Astrocyte of the cerebellum (primary cell): ENCODE measurements around the gene ASAH2B.
"Not testable (repeated sequence)": the region's sequence is repeated elsewhere in the genome, so short reads cannot be mapped to it uniquely, and the experiment has no call there.

Experiments used
- DNase-seq: peaks from one replicate; pipeline ENCODE4 v3.0.0-alpha.2; 2011; ENCODE audit warnings: low read depth
- H3K4me3 ChIP-seq: 2 replicates; pipeline ENCODE4 v1.5.1; 2011; ENCODE audit warnings: mild to moderate bottlenecking, low read depth, low read length, moderate library complexity
- in situ Hi-C: cut with HindIII; loops from 2 replicates; pipeline ENCODE4 v1.10.0; 2017; ENCODE audit warnings: low sequenced_read_pairs
- TF ChIP-seq, protein P1 (sequence below): IDR thresholded peaks from 2 replicates; pipeline ENCODE4 v1.5.1; 2012; ENCODE audit warnings: low read length, low read depth, moderate library complexity, mild to moderate bottlenecking; ENCODE audit errors: missing control alignments

The ASAH2B gene

GRCh38 chr10:50739618-50740292 is at the start of gene ASAH2B:
ASAH2B (plus strand) TSS chr10:50739936; CDS start chr10:50745131, 5,195 bp downstream.
- in situ Hi-C loops = no loop called here
- TF ChIP-seq, protein P1, sequence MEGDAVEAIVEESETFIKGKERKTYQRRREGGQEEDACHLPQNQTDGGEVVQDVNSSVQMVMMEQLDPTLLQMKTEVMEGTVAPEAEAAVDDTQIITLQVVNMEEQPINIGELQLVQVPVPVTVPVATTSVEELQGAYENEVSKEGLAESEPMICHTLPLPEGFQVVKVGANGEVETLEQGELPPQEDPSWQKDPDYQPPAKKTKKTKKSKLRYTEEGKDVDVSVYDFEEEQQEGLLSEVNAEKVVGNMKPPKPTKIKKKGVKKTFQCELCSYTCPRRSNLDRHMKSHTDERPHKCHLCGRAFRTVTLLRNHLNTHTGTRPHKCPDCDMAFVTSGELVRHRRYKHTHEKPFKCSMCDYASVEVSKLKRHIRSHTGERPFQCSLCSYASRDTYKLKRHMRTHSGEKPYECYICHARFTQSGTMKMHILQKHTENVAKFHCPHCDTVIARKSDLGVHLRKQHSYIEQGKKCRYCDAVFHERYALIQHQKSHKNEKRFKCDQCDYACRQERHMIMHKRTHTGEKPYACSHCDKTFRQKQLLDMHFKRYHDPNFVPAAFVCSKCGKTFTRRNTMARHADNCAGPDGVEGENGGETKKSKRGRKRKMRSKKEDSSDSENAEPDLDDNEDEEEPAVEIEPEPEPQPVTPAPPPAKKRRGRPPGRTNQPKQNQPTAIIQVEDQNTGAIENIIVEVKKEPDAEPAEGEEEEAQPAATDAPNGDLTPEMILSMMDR = no peak
- H3K4me3 ChIP-seq = peak within 1 kb of the TSS; percentile 86
- peak; percentile 63 for DNase-seq

DNA sequence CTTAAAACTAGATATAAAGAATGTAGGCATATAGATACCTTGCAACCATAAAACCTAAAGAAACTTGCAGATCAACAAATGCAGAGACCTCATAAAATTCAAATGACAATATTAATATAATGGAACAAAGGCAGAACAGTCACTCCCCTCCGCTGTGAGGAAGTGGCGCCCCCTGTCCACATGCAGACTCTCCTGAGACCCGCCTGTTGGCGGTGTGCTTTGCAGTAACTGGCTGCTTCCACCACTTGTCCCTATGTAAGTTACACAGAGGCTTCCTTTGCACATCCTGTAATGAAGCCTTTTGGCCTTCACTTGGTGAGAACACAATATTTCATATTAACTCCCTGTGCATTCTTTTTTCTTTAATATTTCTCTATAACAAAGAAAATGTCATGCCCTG is 41.9 kb upstream of the ASAH2B start:
- in situ Hi-C loops, DNase-seq, H3K4me3 ChIP-seq: not testable (repeated sequence)

DNA sequence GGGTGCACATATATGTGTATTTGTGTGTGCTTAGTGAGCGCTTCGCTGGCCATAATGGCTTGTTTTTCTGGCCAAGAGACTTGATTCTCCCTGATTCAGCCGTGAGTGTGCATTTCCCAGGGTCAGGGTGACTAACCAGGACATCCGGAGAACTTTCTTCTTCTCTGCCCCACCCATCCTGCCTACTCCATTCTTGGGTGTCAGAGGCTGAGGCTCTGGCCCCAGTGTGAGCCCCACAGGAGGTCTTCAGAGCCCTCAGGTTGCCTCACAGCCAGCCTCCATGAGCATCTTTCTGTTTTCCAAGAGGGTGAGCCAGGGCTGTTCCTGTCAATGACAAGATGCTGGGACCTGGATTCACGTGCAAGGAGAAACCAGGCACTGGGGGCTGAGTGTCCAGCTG is 37.8 kb upstream of the ASAH2B start:
- DNase-seq, H3K4me3 ChIP-seq, in situ Hi-C loops: not testable (repeated sequence)

DNA sequence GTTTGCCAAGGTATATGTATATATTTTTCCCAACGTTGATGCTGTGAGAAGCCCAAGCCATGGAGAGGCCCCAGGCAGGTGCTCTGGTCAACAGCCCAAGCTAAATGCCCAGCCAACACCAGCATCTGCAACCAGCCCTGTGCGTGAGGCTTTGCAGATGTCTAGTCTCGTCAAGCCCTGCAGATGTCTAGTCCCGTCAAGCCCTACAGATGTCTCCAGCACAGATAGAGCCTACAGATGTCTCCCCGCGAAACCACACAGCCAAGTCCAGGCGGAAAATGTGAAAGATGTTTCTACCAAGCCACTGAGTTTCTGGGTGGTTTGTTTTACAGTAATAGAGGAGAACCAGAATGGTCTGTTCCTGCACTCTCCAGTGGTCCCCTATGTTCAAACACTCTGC is 36.7 kb upstream of the ASAH2B start:
- DNase-seq, H3K4me3 ChIP-seq, in situ Hi-C loops: not testable (repeated sequence)

GRCh38 chr10:50704436-50705079 is 35.2 kb upstream of the ASAH2B start:
- H3K4me3 ChIP-seq, in situ Hi-C loops: not testable (repeated sequence)
- peak; percentile 27 for DNase-seq

GRCh38 chr10:50706006-50706405 is 33.7 kb upstream of the ASAH2B start:
- DNase-seq, H3K4me3 ChIP-seq, in situ Hi-C loops: not testable (repeated sequence)

- H3K4me3 ChIP-seq, in situ Hi-C loops, DNase-seq: not testable (repeated sequence)
Observed at GRCh38 chr10:50710241-50710640, 29.5 kb upstream of the ASAH2B start.

DNA sequence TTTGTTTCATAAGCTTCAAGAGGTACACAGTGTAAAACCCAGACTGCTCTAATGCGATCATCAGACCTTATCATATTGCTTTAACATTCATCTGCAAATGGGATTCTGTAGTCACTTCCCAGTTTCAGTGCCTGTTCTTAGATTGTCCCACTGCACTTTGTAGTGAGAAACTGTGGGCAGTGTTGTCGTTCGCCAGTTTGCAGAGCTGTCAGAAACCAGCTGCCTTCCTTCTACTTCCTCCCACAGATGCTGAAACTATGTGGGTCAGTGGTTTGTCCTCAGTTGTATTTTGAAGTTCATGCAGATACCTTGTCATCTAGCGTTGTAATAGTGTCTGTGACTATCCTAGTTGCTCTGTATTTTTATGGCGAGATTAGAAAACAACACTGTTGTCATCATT is 15.9 kb upstream of the ASAH2B start:
- DNase-seq, in situ Hi-C loops, H3K4me3 ChIP-seq: not testable (repeated sequence)

DNA sequence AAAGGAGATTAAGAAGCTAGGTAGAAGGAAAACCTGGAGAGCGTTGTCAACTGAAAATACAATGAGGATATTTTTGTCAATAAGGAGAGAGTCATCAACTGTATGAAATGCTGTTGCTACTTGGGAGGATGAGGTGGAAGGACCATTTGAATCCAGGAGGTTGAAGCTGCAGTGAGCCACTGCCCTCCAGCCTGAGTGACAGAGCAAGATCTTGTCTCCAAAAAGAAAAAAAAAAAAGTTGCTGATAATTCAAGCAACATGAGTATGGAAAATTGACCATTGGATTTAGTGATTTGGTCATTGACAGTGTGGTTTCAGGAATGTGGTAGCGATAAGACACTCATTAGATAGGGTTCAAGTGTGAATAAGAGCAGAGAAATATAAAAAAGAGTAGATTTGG is 11.6 kb upstream of the ASAH2B start:
- DNase-seq, in situ Hi-C loops: not testable (repeated sequence)

DNA sequence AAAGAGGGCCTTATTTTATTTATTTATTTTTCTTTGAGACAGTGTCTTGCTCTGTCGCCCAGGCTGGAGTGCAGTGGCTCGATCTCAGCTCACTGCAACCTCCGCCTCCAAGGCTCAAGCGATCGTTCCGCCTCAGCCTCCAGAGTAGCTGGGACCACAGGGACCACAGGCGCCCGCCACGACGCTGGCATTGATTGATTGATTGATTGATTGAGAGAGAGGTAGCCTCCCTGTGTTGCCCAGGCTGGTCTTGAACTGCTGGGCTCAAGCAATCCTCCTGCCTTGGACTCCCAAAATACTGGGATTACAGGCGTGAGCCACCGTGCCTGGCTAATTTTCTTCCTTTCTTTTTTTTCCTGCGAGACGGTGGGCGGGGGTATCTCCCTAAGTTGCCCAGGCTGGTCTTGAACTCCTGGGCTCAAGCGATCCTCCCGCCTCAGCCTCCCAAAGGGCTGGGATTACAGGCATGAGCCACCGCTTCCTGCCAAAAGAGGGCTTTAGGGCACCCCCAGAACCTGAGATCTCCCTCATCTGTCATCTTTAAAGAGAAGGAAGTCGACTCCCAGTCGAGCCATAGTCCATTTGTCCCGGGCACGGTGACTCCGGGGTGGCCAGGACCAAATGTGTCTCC is 634 bp upstream of the ASAH2B start:
- H3K4me3 ChIP-seq = peak overlapping the region; percentile 86
- in situ Hi-C loops, DNase-seq: not testable (repeated sequence)

More for the DNA sequence above, 11.6 kb upstream of the ASAH2B start:
- not testable (repeated sequence) for H3K4me3 ChIP-seq

DNA sequence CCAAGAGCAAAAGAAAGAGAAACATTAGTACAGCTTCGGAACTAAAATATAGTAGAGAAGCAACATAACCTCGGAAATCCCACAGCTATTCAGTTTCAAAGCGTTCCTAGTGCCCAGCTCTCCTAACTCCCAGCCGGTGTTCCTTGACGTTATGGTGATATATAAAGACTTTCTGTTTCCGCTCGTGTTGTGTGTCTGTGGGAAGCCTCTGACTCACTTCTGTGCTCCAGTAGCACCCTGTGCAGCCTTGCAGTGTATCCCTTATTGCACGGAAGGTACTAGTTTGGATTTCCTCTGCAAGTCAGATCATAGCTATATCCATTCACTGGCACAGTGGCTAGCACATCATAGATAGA is 535 bp downstream of the ASAH2B start:
- DNase-seq = peak; percentile 55
- TF ChIP-seq, protein P1 = no peak
- in situ Hi-C loops = no loop called here

DNA sequence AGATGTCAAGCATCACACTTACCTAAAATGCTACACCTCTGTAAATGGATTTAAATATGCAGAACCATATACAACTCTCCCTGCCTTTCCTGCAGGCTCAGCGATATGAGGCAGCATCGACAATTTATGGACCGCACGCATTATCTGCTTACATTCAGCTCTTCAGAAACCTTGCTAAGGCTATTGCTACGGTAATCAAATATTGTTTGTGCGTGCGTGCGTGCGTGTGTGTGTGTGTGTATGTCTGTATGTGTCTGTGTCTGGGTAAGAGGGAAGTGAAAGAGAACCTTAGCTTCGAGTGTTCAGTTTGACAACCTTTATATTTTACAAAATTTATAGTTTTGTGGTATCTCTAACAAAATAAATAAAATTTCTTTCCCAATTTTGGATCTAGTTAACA is 3.1 kb downstream of the ASAH2B start:
- DNase-seq, H3K4me3 ChIP-seq, in situ Hi-C loops: not testable (repeated sequence)

More for the DNA sequence above, 535 bp downstream of the ASAH2B start:
- peak overlapping the region; percentile 86 for H3K4me3 ChIP-seq

DNA sequence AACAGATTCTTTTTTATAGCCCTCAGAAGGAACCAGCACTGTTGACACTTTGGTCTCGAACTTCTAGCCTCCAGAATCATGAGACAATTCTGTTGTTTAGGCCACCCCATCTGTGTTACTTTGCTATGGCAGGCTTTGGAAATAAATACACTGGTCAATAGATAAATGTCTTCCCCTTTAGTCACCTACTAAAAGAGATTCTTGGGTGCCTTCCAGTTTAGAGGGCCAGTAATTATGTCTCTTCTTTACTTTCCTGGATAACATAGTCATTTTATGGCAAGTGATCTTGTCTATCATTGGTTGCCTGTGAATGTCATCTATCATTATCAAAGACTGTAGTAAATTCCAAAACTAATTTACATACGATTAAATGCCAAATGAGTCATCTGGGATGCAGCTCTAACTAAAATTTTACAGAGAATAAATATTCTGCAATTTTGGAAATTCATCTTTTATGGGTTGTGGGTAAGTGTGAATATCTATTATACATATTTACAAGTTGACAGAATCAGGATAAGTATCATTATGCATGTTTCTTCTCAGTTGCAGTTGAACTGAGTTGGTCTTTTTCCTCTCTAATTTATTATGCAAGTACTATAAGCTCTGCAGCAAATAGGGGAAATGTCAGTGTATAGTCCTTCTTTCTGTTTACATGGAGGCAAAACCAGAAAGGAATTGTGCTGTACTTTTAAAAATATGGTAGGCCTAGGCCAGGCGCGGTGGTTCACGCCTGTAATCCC is 27.2 kb downstream of the ASAH2B start:
- DNase-seq = peak; percentile 6

DNA sequence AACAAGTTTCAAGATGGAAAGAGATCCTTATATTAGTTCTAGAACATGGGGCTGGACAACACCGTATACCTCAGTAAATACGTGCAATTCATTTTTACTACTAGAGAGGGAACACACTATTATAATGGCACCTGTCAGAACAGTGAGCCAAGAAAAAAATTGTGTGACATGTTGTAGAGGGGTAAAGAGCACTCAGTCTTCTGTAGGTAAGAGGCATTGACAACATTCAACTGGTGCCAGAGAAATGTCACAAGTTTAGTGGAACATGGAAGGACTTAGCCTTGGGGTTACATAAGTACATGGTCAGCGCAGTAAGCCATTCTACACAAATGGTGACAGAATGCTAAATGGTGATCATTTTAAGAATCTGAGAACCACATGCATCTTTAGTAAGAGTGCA is 32.3 kb downstream of the ASAH2B start:
- H3K4me3 ChIP-seq, DNase-seq, in situ Hi-C loops: not testable (repeated sequence)

More for the DNA sequence above, 27.2 kb downstream of the ASAH2B start:
- H3K4me3 ChIP-seq, in situ Hi-C loops: not testable (repeated sequence)

- in situ Hi-C loops, H3K4me3 ChIP-seq, DNase-seq: not testable (repeated sequence)
Observed at GRCh38 chr10:50774868-50775267, 35.1 kb downstream of the ASAH2B start.
